ENCODE data around the gene OLAH.

GRCh38 chr10:15112657-15113056 lies 68.9 kb downstream of the OLAH start:
- TF ChIP-seq CTCF (conservative IDR thresholded peaks at IDR 0.05) (no peak), ZFX (IDR thresholded peaks at IDR 0.05) (no peak)

Data from C4-2B (cell line).